ENCODE results near the gene BMPER.

BMPER gene

GRCh38 chr7:33885290-33886148, 19.8 kb upstream of the BMPER start (continued):
- TF ChIP-seq ZNF70 (CRISPR knock-in tag; IDR thresholded peaks at IDR 0.05) (no peak), RARB (CRISPR knock-in tag; IDR thresholded peaks at IDR 0.05) (no peak), ESRRG (CRISPR knock-in tag; IDR thresholded peaks at IDR 0.05) (no peak), BACH2 (CRISPR knock-in tag; IDR thresholded peaks at IDR 0.05; ENCODE audit: borderline replicate concordance) (no peak)

DNA sequence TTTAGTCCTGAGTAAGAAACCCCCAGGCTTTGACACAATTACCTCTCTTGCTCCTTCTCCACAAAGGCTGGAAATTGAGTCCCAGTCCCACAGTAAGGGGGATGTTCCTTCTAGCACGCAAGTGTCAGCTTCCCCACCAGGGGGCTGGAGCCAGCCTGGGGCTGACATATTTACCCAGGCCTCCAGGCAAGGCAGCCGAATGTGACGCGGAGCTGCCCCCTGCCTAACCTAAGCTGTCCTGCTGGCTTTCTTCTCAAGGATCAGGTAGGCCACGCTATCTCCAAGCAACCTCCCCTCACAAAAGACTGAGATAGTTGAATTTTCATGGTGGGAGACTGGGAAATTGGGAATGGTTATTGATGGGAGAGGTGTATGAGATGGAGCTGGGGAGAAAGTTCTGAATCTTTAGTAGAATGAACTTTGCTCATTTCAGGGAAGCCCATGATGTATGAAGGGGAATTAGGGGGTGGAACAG, 19.2 kb upstream of the BMPER start:
- TF ChIP-seq ZFP30 (CRISPR knock-in tag; IDR thresholded peaks at IDR 0.05): no peak
- peak; percentile 95 for ATAC-seq

GRCh38 chr7:33887266-33887975, 17.9 kb upstream of the BMPER start:
- no peak for ATAC-seq
- TF ChIP-seq, protein P1, sequence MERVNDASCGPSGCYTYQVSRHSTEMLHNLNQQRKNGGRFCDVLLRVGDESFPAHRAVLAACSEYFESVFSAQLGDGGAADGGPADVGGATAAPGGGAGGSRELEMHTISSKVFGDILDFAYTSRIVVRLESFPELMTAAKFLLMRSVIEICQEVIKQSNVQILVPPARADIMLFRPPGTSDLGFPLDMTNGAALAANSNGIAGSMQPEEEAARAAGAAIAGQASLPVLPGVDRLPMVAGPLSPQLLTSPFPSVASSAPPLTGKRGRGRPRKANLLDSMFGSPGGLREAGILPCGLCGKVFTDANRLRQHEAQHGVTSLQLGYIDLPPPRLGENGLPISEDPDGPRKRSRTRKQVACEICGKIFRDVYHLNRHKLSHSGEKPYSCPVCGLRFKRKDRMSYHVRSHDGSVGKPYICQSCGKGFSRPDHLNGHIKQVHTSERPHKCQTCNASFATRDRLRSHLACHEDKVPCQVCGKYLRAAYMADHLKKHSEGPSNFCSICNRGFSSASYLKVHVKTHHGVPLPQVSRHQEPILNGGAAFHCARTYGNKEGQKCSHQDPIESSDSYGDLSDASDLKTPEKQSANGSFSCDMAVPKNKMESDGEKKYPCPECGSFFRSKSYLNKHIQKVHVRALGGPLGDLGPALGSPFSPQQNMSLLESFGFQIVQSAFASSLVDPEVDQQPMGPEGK (CRISPR knock-in tag; IDR thresholded peaks at IDR 0.05; ENCODE audit: borderline replicate concordance): no peak
- TF ChIP-seq ARNTL (CRISPR knock-in tag; IDR thresholded peaks at IDR 0.05; ENCODE audit: borderline replicate concordance, low read depth): no peak
- TF ChIP-seq SNAI2 (CRISPR knock-in tag; IDR thresholded peaks at IDR 0.05): no peak
- no peak for TF ChIP-seq POU6F1 (CRISPR knock-in tag; IDR thresholded peaks at IDR 0.05; ENCODE audit: borderline replicate concordance, low read depth)
- no peak for TF ChIP-seq PPARA (CRISPR knock-in tag; IDR thresholded peaks at IDR 0.05; ENCODE audit: borderline replicate concordance)
- no peak for TF ChIP-seq CSDC2 (CRISPR knock-in tag; IDR thresholded peaks at IDR 0.05)
- no peak for TF ChIP-seq TSHZ2 (CRISPR knock-in tag; IDR thresholded peaks at IDR 0.05)
- TF ChIP-seq ZFP30 (CRISPR knock-in tag; IDR thresholded peaks at IDR 0.05): no peak
- TF ChIP-seq ZNF8 (CRISPR knock-in tag; IDR thresholded peaks at IDR 0.05): no peak
- TF ChIP-seq OSR1 (CRISPR knock-in tag; IDR thresholded peaks at IDR 0.05): no peak
- TF ChIP-seq ZC3H10 (CRISPR knock-in tag; IDR thresholded peaks at IDR 0.05): no peak
- no peak for TF ChIP-seq ZNF565 (CRISPR knock-in tag; conservative IDR thresholded peaks at IDR 0.05; ENCODE audit: low read depth)
- TF ChIP-seq BACH2 (CRISPR knock-in tag; IDR thresholded peaks at IDR 0.05; ENCODE audit: borderline replicate concordance): no peak
- no peak for TF ChIP-seq GLIS3 (CRISPR knock-in tag; IDR thresholded peaks at IDR 0.05)
- TF ChIP-seq ZNF70 (CRISPR knock-in tag; IDR thresholded peaks at IDR 0.05): no peak
- no peak for TF ChIP-seq TOX (CRISPR knock-in tag; IDR thresholded peaks at IDR 0.05; ENCODE audit: borderline replicate concordance)
- TF ChIP-seq, protein P2, sequence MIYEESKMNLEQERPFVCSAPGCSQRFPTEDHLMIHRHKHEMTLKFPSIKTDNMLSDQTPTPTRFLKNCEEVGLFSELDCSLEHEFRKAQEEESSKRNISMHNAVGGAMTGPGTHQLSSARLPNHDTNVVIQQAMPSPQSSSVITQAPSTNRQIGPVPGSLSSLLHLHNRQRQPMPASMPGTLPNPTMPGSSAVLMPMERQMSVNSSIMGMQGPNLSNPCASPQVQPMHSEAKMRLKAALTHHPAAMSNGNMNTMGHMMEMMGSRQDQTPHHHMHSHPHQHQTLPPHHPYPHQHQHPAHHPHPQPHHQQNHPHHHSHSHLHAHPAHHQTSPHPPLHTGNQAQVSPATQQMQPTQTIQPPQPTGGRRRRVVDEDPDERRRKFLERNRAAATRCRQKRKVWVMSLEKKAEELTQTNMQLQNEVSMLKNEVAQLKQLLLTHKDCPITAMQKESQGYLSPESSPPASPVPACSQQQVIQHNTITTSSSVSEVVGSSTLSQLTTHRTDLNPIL (CRISPR knock-in tag; IDR thresholded peaks at IDR 0.05; ENCODE audit: low read depth): no peak
- TF ChIP-seq RARB (CRISPR knock-in tag; IDR thresholded peaks at IDR 0.05): no peak
- no peak for TF ChIP-seq ISL1 (CRISPR knock-in tag; IDR thresholded peaks at IDR 0.05)

Measured in SK-N-SH treated with all-trans-retinoic acid at 6 μM for 48 hours (cell line).